ENCODE data around the gene SHC3.

SHC3 gene

GRCh38 chr9:89058906-89059305 is 119.7 kb downstream of the SHC3 start:
- no peak for TF ChIP-seq CTCF (IDR thresholded peaks at IDR 0.05)
- DNase-seq (ENCODE audit: low spot score), result no peak
- H3K4me3 ChIP-seq, result no peak overlapping the region

GRCh38 chr9:89054865-89055495 is 123.6 kb downstream of the SHC3 start:
- DNase-seq (ENCODE audit: low spot score), result no peak
- no peak overlapping the region for H3K4me3 ChIP-seq
- H3K27ac ChIP-seq, result no peak overlapping the region
- TF ChIP-seq CTCF (IDR thresholded peaks at IDR 0.05), result no peak

More at GRCh38 chr9:89058906-89059305, 119.7 kb downstream of the SHC3 start:
- no peak overlapping the region for H3K27ac ChIP-seq

- Histone ChIP-seq H3K27ac (no peak overlapping the region), H3K4me3 (no peak overlapping the region)
- no peak for TF ChIP-seq CTCF (IDR thresholded peaks at IDR 0.05)
- no peak for DNase-seq (ENCODE audit: low spot score)
These were observed 125.3 kb downstream of the SHC3 start for GRCh38 chr9:89053301-89053700.

- H3K4me3 ChIP-seq, result no peak overlapping the region
- TF ChIP-seq CTCF (IDR thresholded peaks at IDR 0.05), result no peak
- H3K27ac ChIP-seq, result no peak overlapping the region
- no peak for DNase-seq (ENCODE audit: low spot score)
These were observed 126.0 kb downstream of the SHC3 start for GRCh38 chr9:89052470-89053097.

- H3K27ac ChIP-seq, result no peak overlapping the region
- no peak overlapping the region for H3K4me3 ChIP-seq
- no peak for TF ChIP-seq CTCF (IDR thresholded peaks at IDR 0.05)
- DNase-seq (ENCODE audit: low spot score), result no peak
These were observed 127.1 kb downstream of the SHC3 start for GRCh38 chr9:89051421-89052025.

- no peak for TF ChIP-seq CTCF (IDR thresholded peaks at IDR 0.05)
- DNase-seq (ENCODE audit: low spot score), result no peak
These were observed 129.0 kb downstream of the SHC3 start for GRCh38 chr9:89049646-89050045.

GRCh38 chr9:89048616-89049015 is 130.0 kb downstream of the SHC3 start:
- DNase-seq (ENCODE audit: low spot score), result no peak
- H3K27ac ChIP-seq, result no peak overlapping the region
- H3K4me3 ChIP-seq, result no peak overlapping the region
- TF ChIP-seq CTCF (IDR thresholded peaks at IDR 0.05), result no peak

More at GRCh38 chr9:89049646-89050045, 129.0 kb downstream of the SHC3 start:
- Histone ChIP-seq H3K4me3 (no peak overlapping the region), H3K27ac (no peak overlapping the region)
